Measurements from ENCODE around the gene LACTB. TPM values are rescaled to one million over a fixed set of nuclear protein-coding genes. Genes with fewer than 3 reads are reported as not detected.

The LACTB gene
- total and polyA plus RNA-seq, 2 experiments from 2014 or later = 15.2 to 20.9 TPM

DNA sequence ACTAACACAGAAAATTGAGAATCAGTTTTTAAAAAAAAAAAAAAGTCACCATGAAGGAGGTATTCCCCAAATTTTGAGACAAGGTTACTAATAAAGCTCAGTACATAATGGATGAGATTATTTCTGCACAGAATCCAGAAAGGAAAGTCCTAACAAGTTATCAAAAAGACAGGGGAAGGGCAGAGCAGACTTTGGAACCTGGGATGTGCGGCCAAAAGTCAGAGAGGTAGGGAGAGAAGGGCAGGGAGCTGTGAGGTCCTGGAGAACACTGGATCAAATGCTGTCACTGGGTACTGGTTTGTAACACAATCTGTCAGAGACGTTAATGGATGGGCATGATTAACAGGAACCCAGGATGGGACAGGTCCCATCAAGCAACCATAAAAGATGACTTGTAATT, 12.2 kb upstream of the LACTB start:
- peaks cover 4% of the 10 kb centered on the region; the same call in 1 of the 3 replicates for H3K9me3 Mint-ChIP-seq
- H3K4me3 Mint-ChIP-seq = no peak overlapping the region
- no peak overlapping the region for H3K4me3 ChIP-seq
- no peaks in the 10 kb centered on the region for H3F3A ChIP-seq (replicated peaks; ENCODE audit: low read depth)
- no peaks in the 10 kb centered on the region for H3K79me2 ChIP-seq (replicated peaks; ENCODE audit: insufficient read depth)
- no peaks in the 10 kb centered on the region for H3K4me1 ChIP-seq (ENCODE audit: insufficient read depth)
- no peaks in the 10 kb centered on the region for H3K9me2 ChIP-seq (ENCODE audit: insufficient read depth)
- H3K4me2 ChIP-seq = no peak overlapping the region
- no peak overlapping the region; the same call in 1 of the 2 replicates for H2AFZ ChIP-seq
- DNase-seq (ENCODE audit: low spot score) (no peak), ATAC-seq (no peak)
- H3K27ac ChIP-seq (ENCODE audit: low read depth) = no peak overlapping the region
- no peaks in the 10 kb centered on the region for H3K36me3 ChIP-seq (ENCODE audit: insufficient read depth)
- H3K27me3 Mint-ChIP-seq (ENCODE audit: insufficient read depth, low read depth, poor library complexity) = no peaks in the 10 kb centered on the region
- H3K36me3 Mint-ChIP-seq (ENCODE audit: low read depth) = no peaks in the 10 kb centered on the region
- TF ChIP-seq ZNF462 (CRISPR knock-in tag; IDR thresholded peaks at IDR 0.05) (no peak), EZH2 (IDR thresholded peaks at IDR 0.05; ENCODE audit: low read depth, unreplicated experiment) (no peak), ZNF114 (CRISPR knock-in tag; IDR thresholded peaks at IDR 0.05) (no peak), ZNF331 (CRISPR knock-in tag; IDR thresholded peaks at IDR 0.05; ENCODE audit: low read depth) (no peak), NANOG (IDR thresholded peaks at IDR 0.05; ENCODE audit: borderline replicate concordance) (no peak), CTCF (conservative IDR thresholded peaks at IDR 0.05; ENCODE audit: low read depth in 2 of 2) (no peak), ETS1 (IDR thresholded peaks at IDR 0.05) (no peak), JUNB (IDR thresholded peaks at IDR 0.05; ENCODE audit: unreplicated experiment) (no peak), EZH2phosphoT487 (IDR thresholded peaks at IDR 0.05; ENCODE audit: unreplicated experiment) (no peak), CREB1 (CRISPR knock-in tag; IDR thresholded peaks at IDR 0.05; ENCODE audit: low read depth) (no peak), POLR2AphosphoS5 (IDR thresholded peaks at IDR 0.05; ENCODE audit: low read depth) (no peak), STAT1 (IDR thresholded peaks at IDR 0.05; ENCODE audit: unreplicated experiment) (no peak)
- TF ChIP-seq, protein P1, sequence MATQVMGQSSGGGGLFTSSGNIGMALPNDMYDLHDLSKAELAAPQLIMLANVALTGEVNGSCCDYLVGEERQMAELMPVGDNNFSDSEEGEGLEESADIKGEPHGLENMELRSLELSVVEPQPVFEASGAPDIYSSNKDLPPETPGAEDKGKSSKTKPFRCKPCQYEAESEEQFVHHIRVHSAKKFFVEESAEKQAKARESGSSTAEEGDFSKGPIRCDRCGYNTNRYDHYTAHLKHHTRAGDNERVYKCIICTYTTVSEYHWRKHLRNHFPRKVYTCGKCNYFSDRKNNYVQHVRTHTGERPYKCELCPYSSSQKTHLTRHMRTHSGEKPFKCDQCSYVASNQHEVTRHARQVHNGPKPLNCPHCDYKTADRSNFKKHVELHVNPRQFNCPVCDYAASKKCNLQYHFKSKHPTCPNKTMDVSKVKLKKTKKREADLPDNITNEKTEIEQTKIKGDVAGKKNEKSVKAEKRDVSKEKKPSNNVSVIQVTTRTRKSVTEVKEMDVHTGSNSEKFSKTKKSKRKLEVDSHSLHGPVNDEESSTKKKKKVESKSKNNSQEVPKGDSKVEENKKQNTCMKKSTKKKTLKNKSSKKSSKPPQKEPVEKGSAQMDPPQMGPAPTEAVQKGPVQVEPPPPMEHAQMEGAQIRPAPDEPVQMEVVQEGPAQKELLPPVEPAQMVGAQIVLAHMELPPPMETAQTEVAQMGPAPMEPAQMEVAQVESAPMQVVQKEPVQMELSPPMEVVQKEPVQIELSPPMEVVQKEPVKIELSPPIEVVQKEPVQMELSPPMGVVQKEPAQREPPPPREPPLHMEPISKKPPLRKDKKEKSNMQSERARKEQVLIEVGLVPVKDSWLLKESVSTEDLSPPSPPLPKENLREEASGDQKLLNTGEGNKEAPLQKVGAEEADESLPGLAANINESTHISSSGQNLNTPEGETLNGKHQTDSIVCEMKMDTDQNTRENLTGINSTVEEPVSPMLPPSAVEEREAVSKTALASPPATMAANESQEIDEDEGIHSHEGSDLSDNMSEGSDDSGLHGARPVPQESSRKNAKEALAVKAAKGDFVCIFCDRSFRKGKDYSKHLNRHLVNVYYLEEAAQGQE (IDR thresholded peaks at IDR 0.05; ENCODE audit: unreplicated experiment) = no peak
- H3K4me1 Mint-ChIP-seq = no peaks in the 10 kb centered on the region
- H3K27me3 ChIP-seq (ENCODE audit: insufficient read depth) = no peaks in the 10 kb centered on the region
- no peaks in the 10 kb centered on the region for H4K20me1 ChIP-seq (replicated peaks; ENCODE audit: insufficient read depth)
- no peak overlapping the region for H3K27ac Mint-ChIP-seq

Data from GM23338 (cell line).